ENCODE measurements around the gene RIMBP3C. TPM values are rescaled to one million over a fixed set of nuclear protein-coding genes. Genes with fewer than 3 reads are reported as not detected.

The RIMBP3C gene
- total RNA-seq, 4 donors from 2014 or later = under 0.01 to 0.22 (median 0.19) TPM; not detected in 1

- TF ChIP-seq, protein P1, sequence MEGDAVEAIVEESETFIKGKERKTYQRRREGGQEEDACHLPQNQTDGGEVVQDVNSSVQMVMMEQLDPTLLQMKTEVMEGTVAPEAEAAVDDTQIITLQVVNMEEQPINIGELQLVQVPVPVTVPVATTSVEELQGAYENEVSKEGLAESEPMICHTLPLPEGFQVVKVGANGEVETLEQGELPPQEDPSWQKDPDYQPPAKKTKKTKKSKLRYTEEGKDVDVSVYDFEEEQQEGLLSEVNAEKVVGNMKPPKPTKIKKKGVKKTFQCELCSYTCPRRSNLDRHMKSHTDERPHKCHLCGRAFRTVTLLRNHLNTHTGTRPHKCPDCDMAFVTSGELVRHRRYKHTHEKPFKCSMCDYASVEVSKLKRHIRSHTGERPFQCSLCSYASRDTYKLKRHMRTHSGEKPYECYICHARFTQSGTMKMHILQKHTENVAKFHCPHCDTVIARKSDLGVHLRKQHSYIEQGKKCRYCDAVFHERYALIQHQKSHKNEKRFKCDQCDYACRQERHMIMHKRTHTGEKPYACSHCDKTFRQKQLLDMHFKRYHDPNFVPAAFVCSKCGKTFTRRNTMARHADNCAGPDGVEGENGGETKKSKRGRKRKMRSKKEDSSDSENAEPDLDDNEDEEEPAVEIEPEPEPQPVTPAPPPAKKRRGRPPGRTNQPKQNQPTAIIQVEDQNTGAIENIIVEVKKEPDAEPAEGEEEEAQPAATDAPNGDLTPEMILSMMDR (IDR thresholded peaks at IDR 0.05; ENCODE audit: low read depth) = no peak
These were observed 39.8 kb upstream of the RIMBP3C start for GRCh38 chr22:21590809-21591641.

GRCh38 chr22:21589396-21589795 lies 38.1 kb upstream of the RIMBP3C start:
- TF ChIP-seq, protein P1 (IDR thresholded peaks at IDR 0.05; ENCODE audit: low read depth) = no peak

- TF ChIP-seq, protein P1 (IDR thresholded peaks at IDR 0.05; ENCODE audit: low read depth) = no peak
These were observed 36.7 kb upstream of the RIMBP3C start for GRCh38 chr22:21587803-21588611.

GRCh38 chr22:21585389-21585788 lies 34.1 kb upstream of the RIMBP3C start:
- TF ChIP-seq, protein P1 (IDR thresholded peaks at IDR 0.05; ENCODE audit: low read depth) = no peak

DNA sequence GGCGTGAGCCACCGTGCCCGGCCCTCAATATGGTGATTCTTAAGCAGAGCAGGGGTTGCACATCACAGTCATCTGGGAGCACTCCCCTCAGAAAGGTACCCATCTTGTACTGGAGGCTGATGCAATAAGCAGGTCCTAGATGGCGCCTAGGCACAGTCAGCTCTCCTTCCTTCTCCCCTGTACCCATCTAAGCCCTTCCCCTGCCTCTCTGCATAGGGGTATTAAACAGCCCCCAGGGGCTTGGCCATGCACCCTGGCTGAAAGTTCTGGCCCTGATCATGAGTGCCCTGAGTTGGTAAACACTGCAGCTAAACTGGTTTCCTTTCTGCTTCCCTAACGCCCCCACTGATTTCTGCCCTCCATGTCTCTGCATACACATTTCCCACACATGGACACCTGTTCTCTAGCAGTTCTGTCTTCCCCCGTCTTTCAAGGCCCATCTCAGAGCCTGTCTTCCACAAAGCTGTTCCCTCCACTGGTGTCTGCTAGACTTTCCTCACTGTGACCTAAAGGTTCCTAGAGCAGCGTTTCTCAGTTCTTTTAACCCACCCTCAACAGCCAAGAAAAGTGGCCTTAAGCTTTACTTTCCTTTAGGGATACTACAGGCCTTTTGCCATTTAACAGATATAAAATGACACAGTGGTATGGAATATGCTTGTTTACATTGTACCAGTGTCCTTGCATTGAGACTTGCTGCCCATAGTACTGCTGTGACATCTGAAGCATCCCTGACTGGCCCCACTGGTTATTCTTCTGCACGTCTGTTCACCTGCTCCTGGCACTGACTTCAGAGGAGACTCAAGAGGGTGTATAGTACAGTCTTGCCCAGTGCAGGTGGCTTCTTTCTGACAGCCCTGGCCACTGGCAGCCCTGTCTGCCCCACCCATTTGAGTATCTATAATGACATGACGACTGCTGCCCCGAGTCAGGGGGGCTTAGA lies 31.8 kb upstream of the RIMBP3C start:
- TF ChIP-seq, protein P1 (IDR thresholded peaks at IDR 0.05; ENCODE audit: low read depth) = no peak

GRCh38 chr22:21579474-21579851 lies 28.2 kb upstream of the RIMBP3C start:
- TF ChIP-seq, protein P1 (IDR thresholded peaks at IDR 0.05; ENCODE audit: low read depth) = no peak

Data from subcutaneous adipose tissue (tissue), 4 donors.